Fibroblast of skin of left quadriceps (primary cell): ENCODE measurements around the gene CFH.
A peak's percentile ranks its signal among the peaks of the same experiment; 100 is the strongest.
"Not testable (repeated sequence)": the region's sequence is repeated elsewhere in the genome, so short reads cannot be mapped to it uniquely, and the experiment has no call there.

Experiments
- DNase-seq, 2 experiments: peaks; one replicate each; pipeline ENCODE4 v3.0.0-alpha.2; 2013; ENCODE audit warnings: low read depth in 2 of 2

Gene CFH

GRCh38 chr1:196651637-196652215 lies at the start of gene CFH:
Gene CFH (plus strand): TSS chr1:196652043. CDS start chr1:196652118, 75 bp downstream.
- peak; percentile 75 to 79 for DNase-seq

- DNase-seq: no peak
Measured at GRCh38 chr1:196603651-196604050, 48.2 kb upstream of the CFH start.

- no peak for DNase-seq
Measured at GRCh38 chr1:196607981-196608380, 43.9 kb upstream of the CFH start.

DNA sequence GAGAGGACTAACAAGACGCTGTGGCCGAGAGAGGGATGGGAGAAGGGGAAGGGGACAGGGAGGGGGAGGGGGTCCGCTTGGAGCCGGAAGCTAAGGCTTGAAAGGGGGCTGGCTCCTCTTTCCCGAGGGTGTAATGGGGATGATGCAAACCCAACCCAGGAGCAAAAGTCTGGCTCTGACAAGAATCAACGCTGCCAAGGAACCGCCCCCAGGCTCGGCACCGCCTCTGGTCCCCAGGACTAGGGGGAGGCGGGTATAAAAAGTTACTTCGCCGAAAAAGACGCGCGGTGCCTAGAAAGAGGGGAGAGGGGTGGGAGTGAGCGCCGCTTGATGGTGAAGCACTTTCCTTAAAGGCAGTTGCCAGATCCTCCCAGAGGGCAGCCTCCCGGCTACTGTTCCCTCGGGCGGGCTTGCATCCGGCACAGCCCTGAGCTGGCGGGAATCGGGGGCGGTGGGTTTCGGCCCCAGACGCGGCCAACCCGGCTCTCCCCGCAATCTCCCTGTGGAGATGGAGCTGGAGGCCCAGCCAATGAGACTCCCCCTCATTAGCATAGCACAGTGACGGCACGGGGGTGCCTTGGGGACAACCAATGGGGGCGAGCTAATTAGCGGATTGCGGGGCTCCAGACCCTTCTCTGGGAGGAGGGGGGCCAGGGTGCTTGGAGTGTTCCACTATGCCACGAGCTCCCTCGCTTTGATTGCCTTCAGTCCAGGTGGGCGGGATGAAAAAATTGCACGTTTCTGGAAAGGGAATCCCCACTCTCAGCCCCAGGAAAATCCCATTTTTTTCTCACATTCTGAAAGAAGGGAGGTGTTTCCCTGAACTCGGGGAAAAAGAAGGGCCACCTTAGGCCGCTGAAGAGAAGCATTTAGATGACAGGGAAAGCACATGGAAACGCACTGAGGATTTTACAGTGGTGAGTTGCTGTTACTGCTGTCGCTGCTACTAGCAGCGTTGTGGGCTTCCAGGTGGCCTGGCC lies 43.2 kb upstream of the CFH start, which contains the start of gene KCNT2:
Gene KCNT2 (minus strand): TSS at position 51 of the 980 bp plus-strand sequence. CDS start 131 bp downstream, outside the sequence.
- peak; percentile 33 to 38 for DNase-seq

DNA sequence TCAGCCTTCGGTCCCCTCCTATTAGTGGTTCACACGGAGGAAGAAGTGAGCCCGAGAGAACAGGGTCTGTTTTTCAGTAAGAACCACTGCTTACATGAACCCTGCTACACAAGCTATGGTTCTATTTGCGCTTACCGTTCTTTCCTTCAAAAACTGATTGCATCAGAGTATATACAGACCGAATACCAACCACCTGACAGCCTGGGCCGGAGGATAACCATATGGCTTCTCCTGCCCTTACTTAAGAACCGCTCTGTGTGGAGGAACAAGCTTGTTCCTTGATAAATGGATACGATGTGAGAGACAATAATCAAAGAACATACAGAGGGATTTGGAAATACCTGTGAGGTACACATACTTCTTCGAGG lies 42.5 kb upstream of the CFH start:
- DNase-seq: no peak

DNA sequence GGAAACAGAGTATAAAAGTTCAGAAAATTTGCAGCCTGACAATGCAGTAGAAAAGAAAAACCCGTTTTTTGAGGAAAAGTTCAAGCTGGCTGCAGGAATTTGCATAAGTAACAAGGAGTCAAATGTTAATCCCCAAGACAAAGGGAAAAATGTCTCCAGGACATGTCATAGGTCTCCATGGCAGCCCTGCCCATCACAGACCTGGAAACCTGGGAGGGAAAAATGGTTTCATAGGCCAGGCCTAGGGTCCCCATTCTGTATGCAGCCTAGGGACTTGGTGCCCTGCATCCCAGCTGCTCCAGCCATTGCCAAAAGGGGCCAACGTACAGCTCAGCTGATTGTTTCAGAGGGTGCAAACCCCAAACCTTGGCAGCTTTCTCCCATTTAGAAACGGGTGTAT lies 40.0 kb upstream of the CFH start:
- no peak for DNase-seq

- DNase-seq: no peak
Measured at GRCh38 chr1:196619721-196620120, 32.1 kb upstream of the CFH start.

DNA sequence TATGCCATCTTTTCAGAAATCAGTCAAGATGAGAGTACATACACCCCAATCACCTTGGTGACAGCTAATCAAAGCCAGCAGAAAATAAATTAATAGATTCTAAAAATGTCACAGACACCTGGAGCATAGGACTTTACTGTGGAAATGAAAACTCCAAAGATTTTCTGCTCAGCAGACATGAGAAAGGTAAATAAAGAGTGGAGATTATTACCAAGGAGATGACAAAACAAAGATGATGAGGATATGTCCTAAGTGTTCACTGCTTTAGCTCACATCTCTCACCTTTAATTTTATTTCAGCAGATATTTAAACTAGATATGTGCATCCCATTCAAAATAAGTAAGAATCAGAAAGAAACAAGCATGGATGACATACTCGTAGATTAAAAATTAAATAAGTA lies 28.8 kb upstream of the CFH start:
- no peak for DNase-seq

GRCh38 chr1:196628838-196629237 lies 23.0 kb upstream of the CFH start:
- DNase-seq: no peak

- no peak for DNase-seq
Measured at GRCh38 chr1:196637606-196638005, 14.2 kb upstream of the CFH start.

DNA sequence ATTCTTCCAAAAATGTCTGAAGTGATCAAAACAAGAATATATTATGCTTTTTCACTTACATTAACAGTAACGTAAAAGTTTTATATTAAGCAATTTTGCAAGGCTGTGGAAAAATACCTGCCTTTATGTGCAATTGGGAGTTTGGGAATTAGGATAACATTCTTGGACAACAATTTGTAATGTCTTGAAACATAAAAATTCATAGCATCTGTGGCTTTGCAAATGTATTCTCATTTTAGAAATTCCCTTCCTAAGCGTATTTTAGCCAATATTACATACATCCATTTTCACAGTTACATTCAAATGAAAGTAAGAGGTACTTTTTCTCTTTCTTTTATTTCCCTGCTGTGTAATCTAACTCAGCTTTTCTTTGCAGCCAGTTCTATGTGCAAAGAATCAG lies 13.4 kb upstream of the CFH start:
- no peak for DNase-seq

GRCh38 chr1:196639291-196639690 lies 12.6 kb upstream of the CFH start:
- not testable (repeated sequence) for DNase-seq

- no peak for DNase-seq
Measured at GRCh38 chr1:196640976-196641375, 10.9 kb upstream of the CFH start.

DNA sequence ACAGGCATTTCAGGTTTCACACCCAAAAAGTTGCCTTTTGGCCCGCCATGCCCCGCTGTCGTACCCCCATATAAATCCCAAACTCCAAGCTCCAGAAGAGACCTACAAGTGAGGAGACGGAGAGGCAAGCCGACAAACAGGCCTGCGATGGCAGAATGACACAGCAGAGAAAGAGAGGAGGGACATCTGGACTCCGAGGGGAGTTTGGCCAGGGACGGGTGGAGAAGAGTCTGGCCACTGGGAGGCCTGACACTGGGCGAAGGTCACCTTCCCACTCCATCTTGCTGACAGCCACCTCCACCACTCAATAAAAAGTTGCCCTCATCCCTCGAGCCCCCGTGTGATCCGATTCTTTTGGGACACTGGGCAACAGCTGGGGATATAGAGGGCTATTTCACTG lies 1.9 kb upstream of the CFH start:
- no peak for DNase-seq

DNA sequence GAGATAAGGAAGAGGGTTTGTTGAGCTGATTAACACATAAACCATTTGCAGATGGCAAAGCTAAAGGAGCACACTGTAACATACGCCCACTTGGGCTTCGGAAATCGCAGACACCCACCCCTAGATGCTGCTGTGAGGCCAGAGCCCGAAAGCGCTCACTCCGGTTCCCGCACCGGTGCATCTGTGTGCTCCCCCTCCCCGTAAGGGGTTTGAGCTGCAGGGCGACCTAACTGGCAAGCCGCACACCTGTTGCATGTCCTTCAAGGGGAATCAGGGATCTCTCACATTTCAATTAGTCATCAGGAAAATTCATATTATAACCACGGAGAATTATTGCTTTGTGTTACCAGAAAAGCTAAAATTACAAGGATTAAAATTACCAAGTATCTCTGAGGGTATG lies 1.4 kb upstream of the CFH start:
- no peak for DNase-seq

- DNase-seq: no peak
Measured at GRCh38 chr1:196651079-196651478, 764 bp upstream of the CFH start.

DNA sequence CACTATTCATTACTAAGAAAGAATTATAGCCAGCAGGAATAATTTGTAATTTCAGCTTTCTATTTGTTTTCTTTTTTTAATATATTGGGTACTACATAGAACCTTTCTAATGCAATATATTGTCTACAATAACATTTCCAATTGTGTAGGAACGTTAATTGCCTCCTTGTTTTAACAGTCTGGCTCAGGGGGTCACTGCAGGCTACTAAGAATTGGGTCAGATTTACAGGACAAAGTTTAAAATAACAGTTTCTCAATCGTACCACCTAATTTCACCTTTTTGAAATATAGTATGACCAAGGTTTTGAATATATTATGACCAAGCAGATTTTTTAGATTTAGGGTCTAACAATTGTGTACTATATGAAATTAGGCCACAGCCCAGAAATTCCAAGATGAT lies 2.4 kb downstream of the CFH start:
- no peak for DNase-seq

GRCh38 chr1:196655071-196655470 lies 3.2 kb downstream of the CFH start:
- no peak for DNase-seq

DNA sequence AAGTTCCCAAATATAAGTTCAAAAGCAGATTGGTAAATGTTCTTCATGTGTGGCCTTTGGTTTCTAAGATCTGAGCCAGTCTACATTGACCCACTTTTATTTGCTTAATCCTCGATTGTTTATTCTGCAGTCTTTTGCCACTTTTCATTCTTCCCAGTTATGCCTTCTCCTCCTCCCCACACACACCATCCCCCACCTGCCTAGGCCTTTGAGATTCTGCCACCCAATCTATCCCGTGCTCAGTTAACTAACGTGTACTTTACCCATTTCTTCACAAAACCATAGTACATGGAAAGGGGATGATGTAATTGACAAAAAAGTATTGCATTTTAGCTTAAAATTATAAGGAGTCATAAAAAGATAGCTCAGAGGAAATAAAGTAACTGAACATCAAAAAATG lies 3.7 kb downstream of the CFH start:
- no peak for DNase-seq

DNA sequence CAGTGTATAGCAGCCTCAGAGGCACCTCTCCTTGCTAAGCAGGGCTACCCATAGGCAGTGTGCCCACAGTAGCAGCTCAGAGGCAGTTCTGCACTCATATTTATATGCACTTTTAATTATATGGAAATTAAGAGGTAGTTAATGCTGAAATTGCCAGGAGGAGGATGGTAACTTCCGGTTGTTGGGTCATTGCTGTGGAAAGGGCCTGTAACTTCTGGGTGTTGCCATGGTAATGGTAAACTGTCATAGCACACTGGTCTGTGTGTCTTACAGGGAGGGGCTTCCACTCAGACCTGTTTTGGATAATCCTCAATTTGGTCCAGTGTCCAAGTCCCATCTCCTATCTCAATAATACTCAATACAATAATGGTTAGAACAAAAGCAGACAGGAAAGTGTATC lies 7.6 kb downstream of the CFH start:
- DNase-seq: no peak

- no peak for DNase-seq
Measured at GRCh38 chr1:196660272-196660671, 8.4 kb downstream of the CFH start.

DNA sequence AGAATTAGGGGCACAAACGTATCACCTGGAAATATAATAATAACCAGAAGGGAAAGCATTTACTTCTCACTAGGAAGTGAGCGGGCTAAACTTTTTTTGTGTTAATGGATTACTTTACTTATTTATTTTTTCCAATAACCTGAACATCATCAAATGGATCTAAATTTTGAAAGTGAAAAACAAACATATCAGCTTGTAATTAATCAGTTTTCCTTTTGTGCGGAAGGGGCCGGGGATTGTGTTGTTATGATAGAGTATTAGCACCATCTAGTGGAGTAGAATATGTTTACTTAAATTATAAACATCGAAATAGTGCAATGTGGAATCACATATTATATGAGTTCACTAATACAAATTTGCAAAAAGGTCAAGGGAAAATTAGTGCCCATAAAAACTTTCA lies 9.0 kb downstream of the CFH start:
- no peak for DNase-seq

GRCh38 chr1:196661345-196661744 lies 9.5 kb downstream of the CFH start:
- no peak for DNase-seq
